Skeletal muscle tissue (tissue), 4 donors: ENCODE measurements around the gene TECTA. TPM values are rescaled to one million over a fixed set of nuclear protein-coding genes. Genes with fewer than 3 reads are reported as not detected.

Source experiments
- H3K27ac ChIP-seq: one replicate; pipeline ENCODE4 v1.7.0; 2013; ENCODE audit warnings: mild to moderate bottlenecking, low read depth, low read length, inconsistent platforms
- H3K27me3 ChIP-seq, 3 donors: one replicate each; pipeline ENCODE4 v1.7.0; 2013; ENCODE audit warnings: low read length in 3 of 3; ENCODE audit not compliant: control insufficient read depth in 3 of 3, insufficient read depth in 3 of 3
- H3K36me3 ChIP-seq, 3 donors: one replicate each; pipeline ENCODE4 v1.7.0; 2013; ENCODE audit warnings: low read length in 3 of 3; ENCODE audit not compliant: control insufficient read depth in 3 of 3, insufficient read depth in 3 of 3
- H3K4me1 ChIP-seq, 3 donors: one replicate each; pipeline ENCODE4 v1.7.0; 2013; ENCODE audit warnings: low read length in 3 of 3, mild to moderate bottlenecking in 3 of 3; ENCODE audit not compliant: control insufficient read depth in 3 of 3, insufficient read depth in 3 of 3
- H3K4me3 ChIP-seq, 3 donors: one replicate each; pipeline ENCODE4 v1.7.0; 2013; ENCODE audit warnings: low read length in 3 of 3
- H3K9ac ChIP-seq, 3 donors: one replicate each; pipeline ENCODE4 v1.7.0; 2013; ENCODE audit warnings: low read length in 3 of 3, mild to moderate bottlenecking in 3 of 3, moderate library complexity in 2 of 3, low read depth in 1 of 3
- H3K9me3 ChIP-seq, 3 donors: one replicate each; pipeline ENCODE4 v1.7.0; 2013; ENCODE audit warnings: low read length in 3 of 3; ENCODE audit not compliant: control insufficient read depth in 3 of 3
- total RNA-seq: library from RNA; depleted of rRNA; stranded (reverse); fragments of >200 nt; gene quantifications from one replicate; pipeline ENCODE4 v1.2.3, GENCODE V29; 2014
- donor health status: Osteomylitis.

The TECTA gene
- total RNA-seq, 1 donor from 2014 or later, result 1.0 TPM

DNA sequence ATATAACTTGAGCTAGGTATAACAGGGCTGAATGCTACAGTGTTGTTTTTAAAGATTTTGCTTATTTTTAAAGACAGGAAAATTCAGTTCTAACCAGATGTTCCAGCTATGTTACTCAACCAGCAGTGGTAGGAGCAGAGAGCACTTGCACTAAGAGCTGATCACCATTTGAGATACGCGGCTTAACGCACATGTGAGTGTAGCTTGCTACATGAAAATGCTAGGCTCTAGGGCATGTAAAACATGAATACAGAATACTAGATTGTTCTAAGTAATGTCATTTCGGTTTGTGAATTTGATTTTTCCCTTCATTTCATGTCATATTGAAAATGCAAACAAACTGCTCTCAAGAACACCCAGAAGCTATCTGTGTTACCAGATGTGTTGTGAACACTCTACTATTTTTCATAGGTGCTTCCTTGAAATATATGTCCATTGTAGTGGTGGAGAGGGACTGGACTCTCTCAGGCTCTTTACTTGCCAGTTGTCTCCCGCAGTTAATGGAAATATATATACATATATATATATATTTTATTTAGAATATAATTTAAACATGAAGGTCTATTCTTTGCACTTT is 10.8 kb upstream of the TECTA start:
- no peak overlapping the region for H3K27ac ChIP-seq
- H3K4me1 ChIP-seq, result no peaks in the 10 kb centered on the region
- H3K9me3 ChIP-seq, result no peaks in the 10 kb centered on the region
- H3K27me3 ChIP-seq, result no peaks in the 10 kb centered on the region
- H3K36me3 ChIP-seq, result peaks cover 0 to 8% (median 8%) of the 10 kb centered on the region in 3 donors
- no peak overlapping the region for H3K9ac ChIP-seq
- no peak overlapping the region for H3K4me3 ChIP-seq

DNA sequence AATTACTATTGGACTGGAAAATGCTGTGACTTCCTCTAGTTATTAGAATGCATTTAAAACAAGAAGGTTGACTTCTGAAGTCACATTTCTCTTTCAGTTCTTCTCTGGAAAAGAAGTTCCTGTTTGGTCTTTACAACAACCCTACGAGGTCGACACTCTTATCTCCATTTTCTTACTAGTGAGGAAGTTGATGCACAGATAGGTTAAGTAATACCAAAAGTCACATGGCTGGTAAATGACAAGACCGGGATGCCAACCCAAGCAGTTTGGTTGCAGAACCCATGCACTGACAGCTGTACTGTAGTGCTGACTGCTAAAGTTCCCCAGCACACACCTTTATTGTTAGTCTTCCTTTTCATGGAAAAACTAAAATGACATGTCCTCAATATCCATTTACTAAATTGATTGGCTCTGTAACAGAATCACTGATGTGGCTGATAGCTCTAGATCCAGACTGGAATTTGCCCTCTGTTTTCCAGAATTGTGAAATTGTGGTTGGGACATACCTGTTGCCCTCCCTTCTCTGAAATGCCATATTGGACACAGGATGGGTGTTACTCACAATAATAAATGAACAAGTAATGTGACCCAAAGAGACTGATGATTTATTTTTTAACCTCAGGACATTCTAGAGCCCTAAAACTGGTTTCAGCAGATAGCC is 9.4 kb upstream of the TECTA start:
- Histone ChIP-seq H3K4me3 (no peak overlapping the region), H3K27ac (no peak overlapping the region), H3K36me3 (peaks cover 0 to 8% (median 8%) of the 10 kb centered on the region in 3 donors), H3K27me3 (no peaks in the 10 kb centered on the region), H3K9me3 (no peaks in the 10 kb centered on the region), H3K4me1 (no peaks in the 10 kb centered on the region), H3K9ac (no peak overlapping the region)

GRCh38 chr11:121095561-121095960 is 5.5 kb upstream of the TECTA start:
- Histone ChIP-seq H3K9ac (no peak overlapping the region), H3K4me3 (no peak overlapping the region), H3K27me3 (no peaks in the 10 kb centered on the region)

DNA sequence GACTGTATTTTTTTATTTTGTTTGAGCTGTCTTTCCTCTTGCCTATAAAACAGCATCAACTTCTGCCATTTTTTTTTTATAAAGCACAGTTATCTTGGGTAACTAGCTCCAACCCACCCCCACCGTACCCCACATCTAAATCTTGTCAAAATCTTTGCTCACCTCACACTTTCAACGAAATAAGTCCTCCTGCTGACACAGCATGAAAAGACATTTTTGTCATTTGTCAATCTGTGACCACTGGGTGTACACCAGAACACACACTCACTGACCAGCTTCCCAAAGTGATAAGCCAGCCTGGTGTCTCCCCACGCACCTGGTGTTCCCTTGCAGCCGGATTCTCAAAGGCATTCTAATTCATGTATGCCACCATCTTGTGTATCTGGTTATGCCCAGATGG is 1.7 kb upstream of the TECTA start:
- Histone ChIP-seq H3K9ac (no peak overlapping the region), H3K9me3 (no peaks in the 10 kb centered on the region), H3K27ac (no peak overlapping the region), H3K27me3 (no peaks in the 10 kb centered on the region), H3K4me3 (no peak overlapping the region), H3K36me3 (no peaks in the 10 kb centered on the region), H3K4me1 (no peaks in the 10 kb centered on the region)

More at GRCh38 chr11:121095561-121095960, 5.5 kb upstream of the TECTA start:
- Histone ChIP-seq H3K9me3 (no peaks in the 10 kb centered on the region), H3K27ac (no peak overlapping the region), H3K36me3 (no peaks in the 10 kb centered on the region), H3K4me1 (no peaks in the 10 kb centered on the region)

DNA sequence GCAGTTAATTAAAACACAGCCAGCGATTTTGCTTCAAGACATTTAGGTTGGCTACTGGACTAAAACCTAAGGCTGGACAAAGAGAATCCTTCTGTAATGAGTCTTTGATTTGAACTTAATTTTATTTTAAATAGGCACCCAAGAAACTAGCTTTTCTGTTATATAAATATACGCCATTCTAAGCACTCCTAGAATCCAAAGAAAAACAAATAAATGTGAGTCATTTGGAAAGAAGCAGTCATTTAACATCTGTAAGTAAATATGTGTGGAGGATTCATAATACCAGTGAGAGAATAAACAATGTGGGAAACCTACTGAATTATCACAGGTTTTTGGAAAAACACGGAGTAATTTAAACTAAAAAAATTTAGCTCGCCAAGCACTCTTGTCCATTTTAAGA is 1.2 kb upstream of the TECTA start:
- H3K36me3 ChIP-seq, result no peaks in the 10 kb centered on the region
- H3K9ac ChIP-seq, result no peak overlapping the region
- H3K27me3 ChIP-seq, result no peaks in the 10 kb centered on the region
- H3K9me3 ChIP-seq, result no peaks in the 10 kb centered on the region
- no peak overlapping the region for H3K4me3 ChIP-seq
- no peaks in the 10 kb centered on the region for H3K4me1 ChIP-seq
- no peak overlapping the region for H3K27ac ChIP-seq

GRCh38 chr11:121104312-121104762 is 3.3 kb downstream of the TECTA start:
- H3K27ac ChIP-seq, result peak overlapping the region; percentile 60
- H3K27me3 ChIP-seq, result no peaks in the 10 kb centered on the region
- no peaks in the 10 kb centered on the region for H3K9me3 ChIP-seq
- no peak overlapping the region for H3K9ac ChIP-seq
- peaks cover 4 to 7% (median 6%) of the 10 kb centered on the region in 3 donors for H3K4me1 ChIP-seq
- H3K36me3 ChIP-seq, result no peaks in the 10 kb centered on the region
- H3K4me3 ChIP-seq, result no peak overlapping the region

- Histone ChIP-seq H3K9me3 (no peaks in the 10 kb centered on the region), H3K27ac (peak overlapping the region; percentile 60), H3K9ac (no peak overlapping the region), H3K4me3 (no peak overlapping the region), H3K36me3 (no peaks in the 10 kb centered on the region), H3K4me1 (peaks cover 4 to 7% (median 6%) of the 10 kb centered on the region in 3 donors), H3K27me3 (no peaks in the 10 kb centered on the region)
Measured at GRCh38 chr11:121105063-121105480, 4.0 kb downstream of the TECTA start.

DNA sequence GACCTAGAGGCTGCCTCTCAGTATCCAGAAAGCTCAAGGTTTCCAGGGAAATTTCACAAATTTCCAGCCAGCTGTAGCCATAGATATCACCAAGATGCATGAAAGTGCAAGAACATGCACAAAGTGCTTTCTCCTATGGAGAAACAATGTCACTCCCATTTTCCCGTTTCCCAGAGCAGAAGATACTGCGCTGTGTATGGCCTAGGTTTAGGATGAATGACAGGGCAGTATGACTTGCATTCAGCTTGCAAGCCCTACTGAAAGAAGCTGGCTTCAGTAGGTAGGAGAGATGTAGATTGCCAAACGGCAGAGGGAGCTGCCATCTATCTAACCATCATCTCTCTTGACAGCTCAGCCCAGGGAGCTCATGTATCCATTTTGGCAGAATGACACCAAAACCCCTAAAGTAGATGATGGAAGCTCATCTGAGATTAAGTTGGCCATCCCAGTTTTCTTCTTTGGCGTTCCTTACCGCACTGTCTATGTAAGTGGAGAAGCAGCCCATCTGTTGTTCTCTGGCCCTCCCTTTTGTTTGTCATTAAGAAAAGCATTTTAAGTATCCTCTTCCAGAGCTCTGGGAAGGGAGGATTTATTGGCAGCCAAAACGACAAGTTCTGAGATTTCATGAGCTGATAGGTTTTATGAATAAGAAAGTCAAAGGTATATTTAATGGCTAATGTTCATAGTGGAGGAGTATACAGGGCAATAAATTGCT is 4.6 kb downstream of the TECTA start:
- peaks cover 4 to 7% (median 6%) of the 10 kb centered on the region in 3 donors for H3K4me1 ChIP-seq
- no peak overlapping the region for H3K4me3 ChIP-seq
- H3K36me3 ChIP-seq, result no peaks in the 10 kb centered on the region
- H3K27me3 ChIP-seq, result no peaks in the 10 kb centered on the region
- no peak overlapping the region for H3K27ac ChIP-seq
- H3K9me3 ChIP-seq, result no peaks in the 10 kb centered on the region
- no peak overlapping the region for H3K9ac ChIP-seq

DNA sequence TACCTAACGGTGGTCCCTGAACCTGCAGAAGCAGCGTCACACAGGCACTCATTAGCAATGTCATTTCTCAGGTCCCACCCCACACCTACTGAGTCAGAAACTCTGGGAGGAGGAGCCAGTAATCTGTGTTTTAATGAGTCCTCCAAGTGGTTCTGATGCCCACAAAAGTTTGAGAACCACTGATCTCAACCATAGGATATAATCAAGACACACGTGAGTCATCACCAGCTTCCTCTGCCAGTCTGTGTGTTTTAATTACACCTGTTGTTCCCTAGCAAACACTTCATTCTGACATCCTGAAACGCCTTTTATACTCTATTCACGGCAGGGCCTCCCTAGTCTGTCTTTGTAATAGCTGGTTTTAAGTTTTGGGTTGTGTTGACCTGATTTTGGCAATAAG is 5.8 kb downstream of the TECTA start:
- Histone ChIP-seq H3K27me3 (no peaks in the 10 kb centered on the region), H3K27ac (no peak overlapping the region), H3K9me3 (no peaks in the 10 kb centered on the region), H3K4me1 (peaks cover 6 to 18% (median 12%) of the 10 kb centered on the region in 3 donors), H3K36me3 (no peaks in the 10 kb centered on the region), H3K4me3 (no peak overlapping the region), H3K9ac (no peak overlapping the region)

DNA sequence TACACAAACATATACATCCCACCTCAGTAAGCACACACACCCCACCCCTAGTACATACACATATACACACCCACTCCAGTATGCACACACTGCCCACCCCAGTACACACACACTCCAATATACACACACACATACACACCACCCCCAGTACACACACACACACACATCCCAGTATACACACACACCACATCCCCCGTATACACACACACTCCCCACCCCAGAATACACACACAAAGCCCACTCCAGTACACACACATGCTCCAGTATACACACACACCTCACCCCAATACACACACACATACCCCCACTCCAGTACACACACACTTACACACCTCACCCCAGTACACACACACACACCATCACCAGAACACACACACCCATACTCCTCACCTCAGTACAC is 7.4 kb downstream of the TECTA start:
- Histone ChIP-seq H3K9me3 (no peaks in the 10 kb centered on the region), H3K27me3 (no peaks in the 10 kb centered on the region), H3K4me3 (no peak overlapping the region), H3K9ac (no peak overlapping the region), H3K27ac (no peak overlapping the region), H3K4me1 (peaks cover 13 to 18% (median 16%) of the 10 kb centered on the region in 3 donors), H3K36me3 (no peaks in the 10 kb centered on the region)
